Stimulated activated CD8-positive, alpha-beta memory T cell treated with anti-CD3 and anti-CD28 coated beads, Interleukin-7, amount 100 ng/mL, for 4 hours (primary cell): ENCODE data around the gene FN1.

Source experiments
- DNase-seq, 2 donors: peaks; one replicate each; pipeline ENCODE4 v3.0.0-alpha.2; 2020; ENCODE audit warnings: low read depth in 2 of 2

Gene FN1

DNA sequence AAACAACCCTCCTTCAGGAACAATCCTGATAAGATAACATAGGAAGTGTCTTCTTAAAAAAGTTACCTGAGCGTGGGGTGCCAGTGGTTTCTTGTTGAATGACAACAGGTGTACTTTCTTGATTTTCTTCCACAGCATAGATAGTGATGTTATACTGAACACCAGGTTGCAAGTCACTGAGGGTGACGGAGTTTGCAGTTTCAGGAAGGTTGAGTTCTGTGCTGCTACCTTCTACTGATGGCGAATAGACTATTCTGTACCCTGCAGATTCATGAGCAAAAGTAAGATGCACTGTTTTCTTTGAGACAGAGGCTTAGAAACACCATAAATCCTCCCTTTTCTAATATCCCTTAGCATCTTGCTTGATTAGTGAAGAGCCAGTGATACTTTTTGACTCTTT lies 28.8 kb downstream of the FN1 start:
- no peak for DNase-seq

DNA sequence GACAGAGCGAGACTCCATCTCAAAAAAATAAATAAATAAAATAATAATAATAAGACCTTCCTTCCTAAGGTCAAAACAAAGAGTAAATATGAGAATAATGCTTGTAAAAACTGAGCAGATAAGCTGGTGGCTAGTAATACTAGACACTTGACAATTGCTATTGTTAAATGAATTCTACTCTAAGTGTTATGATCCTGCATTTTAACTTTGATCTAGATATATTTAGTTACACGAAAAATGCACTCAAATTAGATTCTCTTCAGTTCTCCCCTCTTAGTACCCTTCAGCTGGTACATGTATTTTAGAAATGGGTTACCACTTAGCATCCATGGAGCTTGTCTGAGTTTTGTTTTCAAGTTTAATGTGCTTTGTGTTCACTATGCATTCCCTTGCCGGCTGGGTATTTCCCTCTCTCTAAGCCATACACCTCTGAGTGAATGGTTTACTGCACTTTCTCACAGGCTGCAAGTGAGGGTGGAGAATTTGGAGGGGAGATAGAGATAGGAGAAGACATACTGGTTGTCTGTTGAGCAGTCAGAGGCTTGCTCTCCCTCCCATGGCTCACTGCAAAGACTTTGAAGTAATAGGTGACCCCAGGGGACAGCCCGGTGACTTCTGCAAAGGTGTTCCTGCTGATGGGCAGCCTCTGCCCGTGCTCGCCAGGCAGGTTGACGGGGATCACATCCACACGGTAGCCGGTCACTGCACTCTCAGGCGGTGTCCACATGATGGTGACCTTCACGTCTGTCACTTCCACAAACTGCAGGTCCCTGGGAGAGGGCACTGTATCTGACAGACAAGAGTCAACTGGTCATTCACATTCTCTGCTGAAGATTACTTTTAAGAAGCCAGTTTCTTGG lies 29.9 kb downstream of the FN1 start:
- DNase-seq = no peak

DNA sequence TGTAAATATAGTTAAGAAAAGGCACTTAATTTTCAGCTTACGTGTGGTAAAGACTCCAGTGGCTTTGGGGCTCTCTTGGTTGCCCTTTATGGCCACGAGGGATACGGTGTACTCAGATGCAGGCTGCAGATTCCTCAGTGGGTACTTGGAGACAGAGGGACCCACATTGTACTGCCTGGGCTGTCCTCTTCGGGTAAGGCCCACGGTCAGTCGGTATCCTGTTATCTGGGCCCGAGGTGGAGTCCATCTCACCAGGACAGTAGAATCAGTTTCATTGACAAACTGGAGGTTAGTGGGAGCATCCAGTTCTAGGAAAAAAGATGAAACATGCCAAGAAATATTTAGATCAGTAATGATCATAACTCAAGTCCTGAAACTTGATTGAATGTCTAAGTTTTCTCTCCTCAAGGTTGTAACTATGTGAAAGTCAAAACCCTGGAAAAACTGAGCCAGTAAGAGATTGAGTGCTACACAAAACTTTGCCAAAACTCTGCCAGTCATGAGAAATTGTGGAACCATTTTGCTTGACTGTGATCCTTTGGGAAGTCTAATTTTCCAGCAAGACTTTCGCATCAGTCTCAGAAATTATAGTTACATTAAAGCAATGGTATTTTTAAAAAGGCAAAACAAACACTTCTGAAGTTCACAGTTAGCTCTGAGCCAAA lies 31.4 kb downstream of the FN1 start:
- no peak for DNase-seq

DNA sequence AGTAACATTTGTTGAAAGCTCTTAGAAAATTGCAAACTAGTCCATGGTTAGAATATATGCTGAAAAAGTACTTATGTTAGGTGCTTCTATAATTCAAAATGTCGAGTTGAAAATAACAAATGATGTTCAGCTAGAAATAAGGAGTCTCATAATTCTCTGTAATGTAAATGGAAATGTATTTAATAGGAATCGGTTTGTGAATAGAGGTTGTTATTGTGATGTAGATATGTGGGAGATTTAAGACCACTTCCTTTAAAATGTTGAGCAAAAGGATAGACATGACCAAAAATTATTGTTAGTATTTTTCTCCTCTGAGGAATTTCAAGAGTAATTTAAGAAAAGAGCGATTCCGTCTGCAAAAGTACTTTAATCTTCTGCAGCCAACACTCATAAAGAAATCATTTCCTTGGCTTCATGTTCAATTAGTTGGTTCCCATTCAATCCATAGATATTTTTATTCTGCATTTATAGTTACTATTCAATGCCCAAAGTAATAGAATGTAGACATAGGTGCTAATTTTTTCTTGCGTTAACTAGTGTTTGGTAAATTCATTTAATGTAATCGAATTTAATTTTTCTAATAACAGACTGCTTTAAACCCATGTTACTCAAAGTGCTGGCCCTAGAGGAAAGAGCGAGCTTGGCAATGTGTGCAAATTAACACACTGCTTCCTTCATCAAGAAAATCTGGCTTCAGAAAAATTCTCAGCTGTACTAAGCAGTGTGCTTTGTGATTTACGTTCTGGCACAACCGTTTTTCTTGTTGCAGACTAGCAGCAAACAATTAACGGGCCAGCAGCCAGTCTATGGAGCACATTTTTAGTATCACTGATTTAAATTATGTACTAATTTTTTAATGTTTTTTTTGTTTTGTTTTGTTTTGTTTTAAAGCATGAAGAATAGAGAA lies 32.2 kb downstream of the FN1 start:
- no peak for DNase-seq

- no peak for DNase-seq
Observed at GRCh38 chr2:215401896-215402379, 33.9 kb downstream of the FN1 start.

GRCh38 chr2:215399067-215399716 lies 36.7 kb downstream of the FN1 start:
- no peak for DNase-seq

DNA sequence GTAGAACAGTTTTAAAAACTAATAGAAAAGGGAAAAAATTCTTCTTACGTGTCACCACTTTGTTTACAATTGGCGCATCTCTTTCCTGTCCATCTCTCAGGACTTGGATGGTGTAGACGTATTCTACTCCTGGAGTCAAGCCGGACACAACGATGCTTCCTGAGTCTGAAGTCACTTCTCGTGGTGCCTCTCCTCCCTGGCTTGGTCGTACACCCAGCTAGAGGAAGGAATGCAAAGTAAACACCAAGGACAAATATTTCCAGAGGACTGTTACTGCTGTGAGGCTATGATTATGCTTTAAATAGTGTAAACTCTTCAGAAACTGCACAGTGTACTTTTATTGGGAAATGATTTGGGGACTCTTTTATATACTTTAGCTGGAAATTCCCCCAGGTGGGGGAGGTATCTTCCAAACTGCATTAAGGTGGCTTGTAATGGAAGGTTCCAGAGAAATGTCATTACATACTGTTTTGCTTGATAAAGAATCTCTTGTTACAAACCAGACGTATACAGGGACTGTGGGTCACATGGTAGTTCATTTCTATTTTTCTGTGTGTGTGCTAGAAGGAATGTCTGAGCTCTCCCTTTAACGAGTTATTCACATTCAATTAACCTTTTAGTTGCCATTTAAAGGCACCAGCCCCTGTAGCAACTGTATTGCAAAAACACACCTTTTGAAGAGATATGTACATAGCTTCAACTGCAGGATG lies 38.1 kb downstream of the FN1 start:
- no peak for DNase-seq

DNA sequence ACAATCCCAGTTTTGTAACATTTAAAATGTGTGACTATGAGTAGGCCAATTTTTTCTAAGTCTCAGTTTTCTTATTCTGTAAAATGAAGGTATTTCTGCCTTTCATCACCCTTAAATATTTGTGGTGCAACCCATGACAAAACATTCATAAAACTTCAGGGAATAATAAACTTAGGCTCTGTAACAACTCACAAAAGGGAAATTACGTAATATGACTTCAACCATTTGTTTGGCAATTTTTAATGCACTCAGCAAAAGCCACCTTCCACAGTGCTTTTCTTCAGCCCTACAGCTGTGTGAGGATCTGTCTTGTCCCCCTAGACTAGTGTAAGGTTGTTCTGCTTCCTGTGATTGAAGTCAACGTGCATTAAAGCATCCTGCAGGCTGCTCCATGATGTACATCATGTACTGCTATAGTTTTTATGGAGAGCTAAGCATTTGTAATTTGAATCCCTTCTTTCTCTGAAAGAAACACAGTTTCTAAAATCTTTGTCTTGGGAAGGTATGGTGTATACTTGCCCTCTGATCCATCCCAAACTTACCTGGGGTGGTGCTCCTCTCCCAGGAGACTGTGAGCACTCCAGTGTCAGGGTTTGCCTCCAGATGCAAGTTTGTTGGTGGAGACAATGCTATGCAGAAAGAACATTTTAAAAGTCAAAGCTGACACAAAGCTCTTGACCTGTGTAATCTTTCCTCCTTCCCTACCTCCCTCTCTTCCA lies 39.1 kb downstream of the FN1 start:
- no peak for DNase-seq

- no peak for DNase-seq
Observed at GRCh38 chr2:215395687-215396460, 40.0 kb downstream of the FN1 start.

- DNase-seq = no peak
Observed at GRCh38 chr2:215394102-215394805, 41.6 kb downstream of the FN1 start.

DNA sequence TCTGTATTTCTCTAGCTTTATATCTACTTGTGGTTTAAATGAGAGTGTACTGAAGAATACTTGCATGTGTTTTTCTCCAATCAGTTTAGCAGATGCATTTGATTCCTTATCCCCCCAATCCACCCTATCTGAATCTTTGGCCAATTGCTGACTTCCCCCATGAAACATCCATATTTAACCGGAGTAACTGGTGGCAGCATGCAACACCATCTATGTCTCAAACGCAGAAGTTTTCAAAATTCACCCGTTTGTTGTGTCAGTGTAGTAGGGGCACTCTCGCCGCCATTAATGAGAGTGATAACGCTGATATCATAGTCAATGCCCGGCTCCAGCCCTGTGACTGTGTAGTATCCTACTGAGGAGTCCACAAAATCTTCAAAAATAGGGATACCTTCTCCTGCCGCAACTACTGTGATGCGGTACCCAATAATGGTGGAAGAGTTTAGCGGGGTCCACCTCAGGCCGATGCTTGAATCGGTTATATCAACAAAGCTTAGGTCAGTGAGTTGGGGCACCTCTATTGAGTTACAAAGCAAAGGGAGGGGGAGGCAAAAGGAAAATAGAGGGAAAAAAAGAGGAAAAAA lies 43.1 kb downstream of the FN1 start:
- DNase-seq = no peak

DNA sequence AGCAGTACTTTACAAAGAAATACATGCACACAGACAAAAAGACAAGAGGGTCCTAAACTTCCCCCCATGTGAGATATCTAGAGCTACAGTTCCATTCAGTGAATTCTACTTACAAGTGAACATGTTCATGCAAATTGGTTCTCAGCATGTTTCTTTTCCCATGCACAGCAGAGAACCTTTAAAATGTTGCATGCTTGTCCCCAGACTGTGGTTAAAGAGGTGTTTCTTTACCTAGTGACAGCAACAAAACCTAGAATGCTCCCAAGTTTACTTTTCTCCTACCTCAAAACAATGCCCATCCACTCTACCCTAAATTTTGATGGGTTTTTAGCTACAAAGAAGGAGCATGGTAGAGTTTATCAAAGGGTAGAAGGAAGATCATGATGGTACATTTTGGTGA lies 43.7 kb downstream of the FN1 start:
- no peak for DNase-seq

DNA sequence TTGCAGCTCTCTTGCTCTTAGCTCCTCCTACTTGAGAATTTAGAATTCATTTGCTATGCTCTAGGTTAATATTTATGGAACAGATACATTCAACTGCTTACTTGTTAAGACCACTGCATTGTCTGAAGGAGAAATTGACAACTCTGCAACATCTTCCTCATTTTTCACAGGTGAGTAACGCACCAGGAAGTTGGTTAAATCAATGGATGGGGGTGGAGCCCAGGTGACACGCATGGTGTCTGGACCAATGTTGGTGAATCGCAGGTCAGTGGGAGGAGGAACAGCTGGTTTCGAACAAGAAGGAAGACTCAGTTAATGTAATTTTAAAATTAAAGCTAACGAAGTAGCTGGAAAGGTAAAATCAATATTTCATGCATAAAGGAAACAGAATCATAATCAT lies 44.3 kb downstream of the FN1 start:
- no peak for DNase-seq

- no peak for DNase-seq
Observed at GRCh38 chr2:215390550-215390913, 45.3 kb downstream of the FN1 start.

DNA sequence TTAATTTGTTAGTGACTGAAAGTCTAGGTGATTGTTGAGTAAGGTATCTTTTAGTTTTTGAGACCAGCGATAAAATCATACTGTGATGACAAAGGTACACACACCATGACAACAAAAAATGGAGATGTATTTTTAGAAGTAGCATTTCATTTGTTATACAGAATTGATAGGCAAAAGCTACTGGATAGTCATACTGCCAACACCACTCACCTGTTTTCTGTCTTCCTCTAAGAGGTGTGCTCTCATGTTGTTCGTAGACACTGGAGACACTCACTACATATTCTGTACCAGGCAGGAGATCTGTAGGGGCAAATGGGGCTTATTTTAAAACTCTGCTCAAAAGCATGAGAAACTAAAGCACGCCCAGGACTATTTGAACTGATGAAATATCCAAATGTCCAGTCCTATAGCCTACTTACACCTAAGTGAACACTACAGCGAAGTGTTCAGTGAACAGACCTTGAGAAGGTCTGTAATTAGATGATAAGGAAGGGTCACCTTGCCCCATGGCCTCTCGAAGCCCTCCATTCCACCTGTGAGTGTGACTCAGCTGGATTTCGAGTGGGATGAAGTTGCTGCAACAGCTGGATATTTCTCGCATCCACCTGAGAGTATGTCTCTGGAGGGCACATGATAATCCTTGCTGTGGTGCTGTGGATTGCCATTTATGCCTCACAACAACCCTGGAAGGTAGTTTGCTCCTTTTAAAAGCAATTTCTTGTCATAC lies 47.7 kb downstream of the FN1 start:
- no peak for DNase-seq

DNA sequence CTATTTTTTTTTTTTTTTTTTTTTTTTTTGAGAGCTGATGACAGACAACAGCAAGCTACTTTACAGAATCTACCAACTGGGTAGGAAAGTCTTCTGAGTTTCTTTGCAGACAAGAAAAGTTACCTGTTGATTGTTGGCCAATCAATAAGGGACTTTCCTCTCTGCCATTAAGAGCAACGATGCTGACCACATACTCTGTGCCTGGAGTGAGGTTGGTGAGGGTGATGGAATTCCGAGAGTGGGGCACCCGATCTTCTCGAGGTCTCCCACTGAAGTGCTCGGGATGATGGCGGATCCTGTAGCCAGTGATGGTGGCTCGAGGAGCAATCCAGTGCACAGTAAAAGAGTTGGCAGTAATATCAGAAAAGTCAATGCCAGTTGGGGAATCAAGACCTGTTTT lies 49.3 kb downstream of the FN1 start:
- DNase-seq = no peak

DNA sequence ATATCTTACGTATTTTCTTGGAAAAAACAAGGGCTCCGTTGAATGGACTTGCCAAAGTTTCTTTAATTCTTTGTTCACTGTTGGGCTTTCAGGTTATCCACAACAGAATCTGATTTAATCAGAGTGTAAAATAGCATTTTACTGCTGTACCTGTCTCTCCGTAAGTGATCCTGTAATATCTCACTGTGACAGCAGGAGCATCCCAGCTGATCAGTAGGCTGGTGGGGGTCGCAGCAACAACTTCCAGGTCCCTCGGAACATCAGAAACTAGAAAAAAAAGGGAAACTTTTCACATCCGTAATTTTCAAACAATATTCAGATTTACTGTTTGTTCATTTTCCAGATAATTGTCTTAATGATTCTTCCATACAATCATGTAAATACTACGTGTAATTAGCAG lies 51.2 kb downstream of the FN1 start:
- DNase-seq = no peak
